Adrenal gland (tissue), 5 donors: ENCODE results near the gene SRBD1.

ENCODE experiments used
- CTCF ChIP-seq, 6 experiments: fragments of 450-650 bp in 4 of 6; fragments of 200-600 bp in 2 of 6; sonication (generic) in 1 of 6; IDR thresholded peaks; 1 replicate in 5 of 6; 2 replicates in 1 of 6; pipeline versions ENCODE4 v1.5.1 to v1.8.0; 2016 to 2021; ENCODE audit warnings: antibody characterized with exemption in 6 of 6, mild to moderate bottlenecking in 2 of 6, moderate library complexity in 1 of 6
- POLR2A ChIP-seq, 2 donors: fragments of 450-650 bp; IDR thresholded peaks; one replicate each; pipeline ENCODE4 v1.6.1; 2017; ENCODE audit warnings: antibody characterized with exemption in 2 of 2, mild to moderate bottlenecking in 2 of 2, moderate library complexity in 1 of 2
- donor health status: DM: no; HTN: no; CAD: no.

GRCh38 chr2:45614330-45614729 lies 3.3 kb upstream of the SRBD1 start:
- TF ChIP-seq CTCF (IDR thresholded peaks at IDR 0.05) (no peak), POLR2A (IDR thresholded peaks at IDR 0.05) (no peak)
